OCI-LY1 (cell line): ENCODE results near the gene SCNM1.

ENCODE experiments used
- CTCF ChIP-seq: fragments of 200-600 bp; sonication (generic), shearing (Covaris generic); IDR thresholded peaks from 2 replicates; pipeline ENCODE4 v1.5.1; 2017; ENCODE audit warnings: mild to moderate bottlenecking, antibody characterized with exemption, low read length, moderate library complexity, mixed read lengths
- EZH2 ChIP-seq: fragments of 200-600 bp; sonication (generic), shearing (Covaris generic); IDR thresholded peaks from 2 replicates; pipeline ENCODE4 v1.8.0; 2017; ENCODE audit warnings: borderline replicate concordance, mixed run types, mild to moderate bottlenecking, antibody characterized with exemption, low read length, moderate library complexity, mixed read lengths

DNA sequence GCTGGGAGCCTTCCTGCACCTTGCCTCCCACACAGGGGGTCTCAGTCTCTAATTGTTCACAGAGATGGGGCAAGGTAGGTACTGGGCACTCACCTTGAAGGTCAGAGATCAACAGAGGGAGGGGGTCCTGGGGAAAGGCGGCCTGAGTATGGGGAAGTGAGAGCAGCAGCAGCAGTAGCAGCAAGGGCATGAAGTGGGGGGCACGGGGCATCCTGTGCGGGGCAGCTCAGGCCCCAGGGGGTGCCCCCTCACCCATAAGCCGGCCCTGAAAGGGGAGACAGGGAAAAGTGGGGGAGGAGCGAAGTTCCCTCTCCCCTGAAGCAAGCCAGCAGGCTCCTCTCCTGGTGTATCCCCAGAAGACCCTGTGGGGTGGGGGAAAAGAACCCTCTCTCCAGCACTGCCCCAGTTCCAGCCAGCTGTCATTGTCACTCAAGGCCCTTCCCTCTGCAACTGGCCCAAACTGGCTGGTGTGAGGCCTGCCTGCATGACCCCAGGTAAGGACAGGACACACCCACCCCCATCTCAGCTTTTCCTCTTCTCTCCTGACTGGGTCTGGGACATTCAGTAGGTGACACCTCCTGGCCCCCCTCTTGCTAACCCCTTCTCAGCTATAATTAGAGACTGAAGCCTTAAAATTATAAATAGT, 23.4 kb upstream of the SCNM1 start:
- TF ChIP-seq CTCF: no peak
- no peak for TF ChIP-seq EZH2
